Heart left ventricle (tissue), 13 donors: ENCODE data around the gene SPRED3.

Source experiments
- CTCF ChIP-seq, 12 donors: fragments of 200-600 bp; sonication (generic) in 4 of 12; IDR thresholded peaks; one replicate each; pipeline versions ENCODE4 v1.5.0 to v1.8.0; 2018 to 2022; ENCODE audit warnings: antibody characterized with exemption in 12 of 12, mild to moderate bottlenecking in 5 of 12
- POLR2A ChIP-seq, 2 donors: fragments of 450-650 bp; IDR thresholded peaks; one replicate each; pipeline ENCODE4 v1.6.1; 2017; ENCODE audit warnings: antibody characterized with exemption in 2 of 2, mild to moderate bottlenecking in 2 of 2, moderate library complexity in 2 of 2
- donor health status: ischemic (EF 13 %, LVEDD 7.1; RV severe dilation, severe dysfunction).
- donor health status: DM: no; HTN: yes; CAD: no.
- donor health status: DM: no; HTN: no; CAD: no.
- donor health status: ischemic (EF 25% LVEDD 6.9; RV normal size, moderate dysfunction).
- donor health status: ischemic (EF 25% LVEDD 5.7; RV mildly dilated, moderate dysfunction).
- donor health status: ischemic (EF 35%, LVEDD 5.7; RV mildly dilated, moderate dysfunction).
- donor health status: nonischemic (EF 11% LVEDD 7.7; RV severe dilation, severe dysfunction).
- donor health status: DM: yes; HTN: yes; CAD: no.
- donor health status: PGD.
- donor health status: ischemic (EF 29% LVEDD 5.4; RV normal size, mild dysfunction).
- donor health status: nonischemic (EF 23%, LVEDD 6.1; RV moderate dilation, normal function).

- TF ChIP-seq POLR2A (IDR thresholded peaks at IDR 0.05) (no peak), CTCF (IDR thresholded peaks at IDR 0.05) (no peak)
These were observed 55.5 kb downstream of the SPRED3 start for GRCh38 chr19:38444026-38444425.
